K562 (cell line): Measurements from ENCODE around the gene SMIM35. TPM values are rescaled to one million over a fixed set of nuclear protein-coding genes. Genes with fewer than 3 reads are reported as not detected.

Experiments used
- ARNT ChIP-seq, 2 experiments: fragments of 450-650 bp; IDR thresholded peaks; 2 replicates each; pipeline ENCODE4 v1.6.1; 2016; ENCODE audit warnings: mild to moderate bottlenecking in 1 of 2
- CBFA2T3 ChIP-seq: fragments of 450-650 bp; IDR thresholded peaks from 2 replicates; pipeline ENCODE4 v1.6.1; 2017
- CHD1 ChIP-seq: fragments of 200-600 bp; sonication (generic); IDR thresholded peaks from one replicate; pipeline ENCODE4 v1.6.1; 2012; ENCODE audit warnings: mild to moderate bottlenecking, moderate library complexity, low read length, inconsistent platforms
- E2F8 ChIP-seq: fragments of 450-650 bp; IDR thresholded peaks from 2 replicates; pipeline ENCODE4 v1.7.1; 2018; ENCODE audit warnings: mild to moderate bottlenecking, low read depth; ENCODE audit not compliant: partially characterized antibody
- FOXM1 ChIP-seq, 2 experiments: fragments of 450-650 bp in 1 of 2; sonication (generic) in 1 of 2; formaldehyde crosslinking in 1 of 2; IDR thresholded peaks; 2 replicates each; pipeline versions ENCODE4 v1.6.1 to v1.9.0; 2017 to 2022; ENCODE audit warnings: low read depth in 2 of 2, mild to moderate bottlenecking in 2 of 2, missing genetic modification reagents in 1 of 2, moderate library complexity in 1 of 2
- HINFP ChIP-seq: fragments of 450-650 bp; conservative IDR thresholded peaks from 2 replicates; pipeline ENCODE4 v1.6.1; 2016; ENCODE audit warnings: missing genetic modification characterization, low read depth, mild to moderate bottlenecking, control low read depth, missing compliant biosample characterization
- MECOM ChIP-seq: fragments of 250-450 bp; sonication (Bioruptor Pico); IDR thresholded peaks from 2 replicates; pipeline ENCODE4 v1.8.0; 2022; ENCODE audit warnings: inconsistent platforms
- MXD1 ChIP-seq: fragments of 250-450 bp; sonication (Bioruptor Pico); IDR thresholded peaks from 2 replicates; pipeline ENCODE4 v1.8.0; 2021; ENCODE audit warnings: borderline replicate concordance, mild to moderate bottlenecking, moderate library complexity; ENCODE audit not compliant: poor library complexity, severe bottlenecking
- POLR2H ChIP-seq: IDR thresholded peaks from 2 replicates; pipeline ENCODE4 v1.6.1; 2016; ENCODE audit warnings: missing genetic modification characterization, low read depth, mild to moderate bottlenecking, control low read depth, missing compliant biosample characterization, moderate library complexity
- RAD51 ChIP-seq: fragments of 450-650 bp; IDR thresholded peaks from 2 replicates; pipeline ENCODE4 v1.7.1; 2016; ENCODE audit warnings: low read depth, mild to moderate bottlenecking, borderline replicate concordance
- SP1 ChIP-seq: sonication (generic); formaldehyde crosslinking; IDR thresholded peaks from 2 replicates; pipeline ENCODE4 v1.8.1; 2022; ENCODE audit warnings: mild to moderate bottlenecking, missing genetic modification reagents
- TEAD1 ChIP-seq, 2 experiments: fragments of 450-650 bp in 1 of 2; sonication (generic) in 1 of 2; formaldehyde crosslinking; IDR thresholded peaks; 2 replicates each; pipeline versions ENCODE4 v1.4.0 to v1.8.0; 2020 to 2022; ENCODE audit warnings: mild to moderate bottlenecking in 2 of 2, missing genetic modification reagents in 1 of 2
- ZNF239 ChIP-seq: fragments of 250-450 bp; sonication (Bioruptor Pico); IDR thresholded peaks from 2 replicates; pipeline ENCODE4 v1.4.0; 2020; ENCODE audit warnings: mild to moderate bottlenecking
- ZNF395 ChIP-seq: fragments of 200-800 bp; sonication (Bioruptor generic); IDR thresholded peaks from 2 replicates; pipeline ENCODE4 v1.6.1; 2017; ENCODE audit warnings: missing genetic modification characterization, missing compliant biosample characterization
- ZNF449 ChIP-seq: fragments of 250-450 bp; sonication (Bioruptor Pico); IDR thresholded peaks from 2 replicates; pipeline ENCODE4 v1.8.0; 2022; ENCODE audit warnings: moderate library complexity, mild to moderate bottlenecking, inconsistent platforms
- ZNF740 ChIP-seq, 3 experiments: fragments of 200-800 bp in 1 of 3; sonication (Bioruptor generic) in 1 of 3; sonication (generic) in 1 of 3; formaldehyde crosslinking in 1 of 3; IDR thresholded peaks; 2 replicates each; pipeline versions ENCODE4 v1.6.1 to v1.8.0; 2016 to 2022; ENCODE audit warnings: mild to moderate bottlenecking in 2 of 3, missing compliant biosample characterization in 2 of 3, missing genetic modification characterization in 2 of 3, missing genetic modification reagents in 1 of 3
- polyA plus RNA-seq, 8 experiments: library from polyadenylated mRNA; depleted of rRNA in 4 of 8; stranded (reverse) in 5 of 8; unstranded in 3 of 8; fragments of >200 nt; fragmentation: Nextera tagmentation in 2 of 8; fragmentation: Illumina TruSeq in 1 of 8; extraction: Ambion mirVana in 2 of 8; extraction: Trizol in 1 of 8; gene quantifications; 2 replicates each; pipeline versions ENCODE4 v1.2.1 to v1.2.3, GENCODE V29; 2011 to 2014; ENCODE audit warnings: inconsistent platforms in 1 of 8, missing spikeins in 1 of 8
- total RNA-seq, 7 experiments: library from RNA; depleted of rRNA in 6 of 7; stranded (reverse); fragments of >200 nt in 6 of 7; fragmentation: Illumina TruSeq in 2 of 7; extraction: Trizol in 2 of 7; gene quantifications; 2 replicates each; pipeline versions ENCODE4 v1.2.1 to v1.2.3, GENCODE V29; 2011 to 2021; ENCODE audit warnings: low replicate concordance in 1 of 7

Gene SMIM35
- total and polyA plus RNA-seq, 9 of the 15 experiments (the other 6 are each of a cell fraction or from before 2014, with no cell fraction given), result 0.03 TPM; not detected in 7

GRCh38 chr11:118002010-118002540, 84.7 kb downstream of the SMIM35 start (continued):
- no peak for TF ChIP-seq E2F8
- no peak for TF ChIP-seq ZNF740 (CRISPR knock-in tag; IDR thresholded peaks at IDR 0.05)
- TF ChIP-seq ZNF740 (tag; IDR thresholded peaks at IDR 0.05), result peak in 1 of 2 experiments; percentile 87; a peak in 2 of 4 replicates
- TF ChIP-seq POLR2H (tag), result peak; percentile 82; the same call in 1 of the 2 replicates
- peak; percentile 36; the same call in 1 of the 2 replicates for TF ChIP-seq CBFA2T3
- TF ChIP-seq FOXM1 (IDR thresholded peaks at IDR 0.05; ENCODE audit: low read depth), result 0 out of 2 replicates have a peak, but pooled peaks have one; percentile 12
- no peak for TF ChIP-seq FOXM1 (CRISPR knock-in tag; IDR thresholded peaks at IDR 0.05; ENCODE audit: low read depth)
- no peak for TF ChIP-seq RAD51
- TF ChIP-seq ZNF449 (CRISPR knock-in tag), result peak; percentile 92
- TF ChIP-seq ZNF239 (CRISPR knock-in tag), result peak; percentile 87
- peak in 1 of 2 experiments; percentile 43; a peak in 1 of 4 replicates for TF ChIP-seq ARNT (IDR thresholded peaks at IDR 0.05)
- peak; percentile 88 for TF ChIP-seq HINFP (tag)
- peak in 1 of 2 experiments; percentile 81; a peak in 2 of 4 replicates for TF ChIP-seq TEAD1 (CRISPR knock-in tag; IDR thresholded peaks at IDR 0.05)
- no peak for TF ChIP-seq SP1
- TF ChIP-seq MECOM (CRISPR knock-in tag), result no peak
- TF ChIP-seq ZNF395 (CRISPR knock-in tag), result peak; percentile 85
- no peak for TF ChIP-seq MXD1 (CRISPR knock-in tag)
- peak; percentile 1 for TF ChIP-seq CHD1
